AG04450 (cell line): ENCODE results near the gene CLRN3. TPM values are rescaled to one million over a fixed set of nuclear protein-coding genes. Genes with fewer than 3 reads are reported as not detected.

ENCODE experiments used
- CTCF ChIA-PET: fragments of 300-600, 350-600 bp; formaldehyde crosslinking; extraction: SDS; loops from one replicate; lab custom pipeline; 2022; ENCODE audit warnings: antibody characterized with exemption, inconsistent platforms; lab: Charles Lee
- POLR2A ChIA-PET: fragments of 350-600 bp; formaldehyde crosslinking; extraction: SDS; loops from one replicate; lab custom pipeline; 2021; ENCODE audit warnings: antibody characterized with exemption, inconsistent platforms; lab: Yijun Ruan, JAX
- DNase-seq: peaks from one replicate; pipeline ENCODE4 v3.0.0-alpha.2; 2011; ENCODE audit warnings: low read depth, low spot score
- H3K27ac ChIP-seq: one replicate; pipeline ENCODE4 v1.5.1; 2012; ENCODE audit warnings: low read depth, low read length, control low read depth
- H3K27me3 ChIP-seq: one replicate; pipeline ENCODE4 v1.6.0; 2012; ENCODE audit warnings: low read length; ENCODE audit not compliant: control insufficient read depth, insufficient read depth
- H3K4me3 ChIP-seq: 2 replicates; pipeline ENCODE4 v1.5.1; 2011; ENCODE audit warnings: mild to moderate bottlenecking, low read depth, low read length, control low read depth
- H3K9me3 ChIP-seq: 2 replicates; pipeline ENCODE4 v1.5.1; 2012; ENCODE audit warnings: low read length; ENCODE audit not compliant: control insufficient read depth, insufficient read depth
- CTCF ChIP-seq: IDR thresholded peaks from 2 replicates; pipeline ENCODE4 v1.5.1; 2011; ENCODE audit warnings: low read depth, low read length, control low read depth, inconsistent platforms
- polyA plus RNA-seq: library from polyadenylated mRNA; depleted of rRNA; stranded (reverse); fragments of >200 nt; gene quantifications from 2 replicates; pipeline ENCODE4 v1.2.3, GENCODE V29; 2011

The CLRN3 gene
- polyA plus RNA-seq, 1 experiment: not detected

GRCh38 chr10:127897177-127897576 is 4.4 kb upstream of the CLRN3 start:
- ChIA-PET POLR2A (no interaction called here), CTCF (no interaction called here)
- H3K4me3 ChIP-seq: no peak overlapping the region
- TF ChIP-seq CTCF: no peak
- no peaks in the 10 kb centered on the region for H3K9me3 ChIP-seq
- H3K27ac ChIP-seq: no peak overlapping the region
- H3K27me3 ChIP-seq: no peaks in the 10 kb centered on the region
- DNase-seq: no peak

- Histone ChIP-seq H3K27ac (no peak overlapping the region), H3K9me3 (no peaks in the 10 kb centered on the region), H3K4me3 (no peak overlapping the region), H3K27me3 (no peaks in the 10 kb centered on the region)
- ChIA-PET CTCF (no interaction called here), POLR2A (no interaction called here)
- TF ChIP-seq CTCF: no peak
- DNase-seq: no peak
Measured at GRCh38 chr10:127896590-127896989, 3.8 kb upstream of the CLRN3 start.

GRCh38 chr10:127894146-127894545 is 1.4 kb upstream of the CLRN3 start:
- CTCF ChIA-PET: no interaction called here
- H3K9me3 ChIP-seq: no peaks in the 10 kb centered on the region; the same call in 1 of the 2 replicates
- H3K4me3 ChIP-seq: no peak overlapping the region
- H3K27ac ChIP-seq: no peak overlapping the region
- POLR2A ChIA-PET: no interaction called here
- no peak for TF ChIP-seq CTCF
- no peak for DNase-seq
- no peaks in the 10 kb centered on the region for H3K27me3 ChIP-seq

GRCh38 chr10:127890832-127891334 is 1.9 kb downstream of the CLRN3 start:
- no peak for DNase-seq
- Histone ChIP-seq H3K27me3 (no peaks in the 10 kb centered on the region), H3K4me3 (no peak overlapping the region), H3K9me3 (peaks cover 12% of the 10 kb centered on the region; the same call in 1 of the 2 replicates), H3K27ac (no peak overlapping the region)
- ChIA-PET POLR2A (no interaction called here), CTCF (no interaction called here)
- no peak for TF ChIP-seq CTCF

GRCh38 chr10:127890216-127890615 is 2.5 kb downstream of the CLRN3 start:
- no peak overlapping the region for H3K27ac ChIP-seq
- no peak for DNase-seq
- ChIA-PET POLR2A (no interaction called here), CTCF (no interaction called here)
- no peak for TF ChIP-seq CTCF
- peaks cover 12% of the 10 kb centered on the region; the same call in 1 of the 2 replicates for H3K9me3 ChIP-seq
- no peak overlapping the region for H3K4me3 ChIP-seq
- H3K27me3 ChIP-seq: no peaks in the 10 kb centered on the region
